ENCODE results near the gene UFSP1. TPM values are rescaled to one million over a fixed set of nuclear protein-coding genes. Genes with fewer than 3 reads are reported as not detected.
"Not testable (repeated sequence)": the region's sequence is repeated elsewhere in the genome, so short reads cannot be mapped to it uniquely, and the experiment has no call there.

UFSP1 gene
- total RNA-seq, 1 donor: 5.6 TPM

DNA sequence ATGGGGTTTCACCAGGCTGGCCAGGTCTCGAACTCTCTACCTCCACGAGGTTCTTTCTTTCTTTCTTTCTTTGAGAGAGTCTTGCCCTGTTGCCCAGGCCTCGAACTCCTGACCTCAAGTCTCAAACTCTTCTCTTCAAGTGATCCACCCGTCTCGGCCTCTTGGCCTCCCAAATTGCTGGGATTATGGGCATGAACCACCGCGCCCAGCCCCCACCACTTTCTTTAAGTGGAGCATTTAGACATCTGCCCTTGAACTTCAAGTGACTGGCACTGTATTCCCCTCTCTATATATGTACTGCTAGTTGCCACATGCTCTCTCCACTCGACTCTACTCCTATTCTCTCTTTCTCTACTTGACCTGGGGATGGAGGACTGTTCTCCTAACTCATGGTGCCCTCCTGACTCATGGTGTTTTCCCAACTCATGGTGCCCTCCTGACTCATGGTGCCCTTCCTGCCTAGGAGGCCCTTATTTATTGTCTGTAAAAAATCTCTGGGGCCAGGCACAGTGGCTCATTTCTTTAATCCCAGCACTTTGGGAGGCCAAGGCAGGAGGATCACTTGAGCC is 25.4 kb upstream of the UFSP1 start:
- DNase-seq (ENCODE audit: low read depth): no peak
- no peak for TF ChIP-seq CTCF (IDR thresholded peaks at IDR 0.05; ENCODE audit: insufficient read depth, low read depth, low read length)
- H3K4me3 ChIP-seq (ENCODE audit: low read depth, low read length): no peak overlapping the region

GRCh38 chr7:100914208-100914878 is 24.8 kb upstream of the UFSP1 start:
- DNase-seq (ENCODE audit: low read depth): no peak
- no peak overlapping the region for H3K4me3 ChIP-seq (ENCODE audit: low read depth, low read length)
- no peak for TF ChIP-seq CTCF (IDR thresholded peaks at IDR 0.05; ENCODE audit: insufficient read depth, low read depth, low read length)

DNA sequence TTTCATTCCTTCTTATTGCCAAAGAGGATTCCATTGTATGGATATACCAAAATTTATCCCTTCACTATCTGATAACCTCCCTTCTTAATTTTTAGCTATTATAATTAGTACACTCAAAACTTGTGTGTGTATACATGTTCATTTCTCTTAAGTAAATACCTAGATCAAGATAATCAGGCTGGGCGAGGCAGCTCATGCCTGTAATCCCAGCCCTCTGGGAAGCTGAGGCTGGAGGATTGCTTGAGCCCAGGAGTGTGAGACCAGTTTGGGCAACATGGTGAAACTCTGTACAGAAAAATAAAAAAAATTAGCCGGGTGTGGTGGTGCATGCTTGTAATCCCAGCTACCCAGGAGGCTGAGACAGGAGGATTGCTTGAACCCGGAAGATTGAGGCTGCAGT is 22.0 kb upstream of the UFSP1 start:
- no peak for DNase-seq (ENCODE audit: low read depth)
- no peak overlapping the region for H3K4me3 ChIP-seq (ENCODE audit: low read depth, low read length)
- TF ChIP-seq CTCF (IDR thresholded peaks at IDR 0.05; ENCODE audit: insufficient read depth, low read depth, low read length): no peak

- DNase-seq (ENCODE audit: low read depth); H3K4me3 ChIP-seq (ENCODE audit: low read depth, low read length): not testable (repeated sequence)
Observed at GRCh38 chr7:100910443-100910842, 20.9 kb upstream of the UFSP1 start.

- TF ChIP-seq CTCF (IDR thresholded peaks at IDR 0.05; ENCODE audit: insufficient read depth, low read depth, low read length): no peak
- no peak overlapping the region for H3K4me3 ChIP-seq (ENCODE audit: low read depth, low read length)
- no peak for DNase-seq (ENCODE audit: low read depth)
Observed at GRCh38 chr7:100908512-100908911, 19.0 kb upstream of the UFSP1 start.

DNA sequence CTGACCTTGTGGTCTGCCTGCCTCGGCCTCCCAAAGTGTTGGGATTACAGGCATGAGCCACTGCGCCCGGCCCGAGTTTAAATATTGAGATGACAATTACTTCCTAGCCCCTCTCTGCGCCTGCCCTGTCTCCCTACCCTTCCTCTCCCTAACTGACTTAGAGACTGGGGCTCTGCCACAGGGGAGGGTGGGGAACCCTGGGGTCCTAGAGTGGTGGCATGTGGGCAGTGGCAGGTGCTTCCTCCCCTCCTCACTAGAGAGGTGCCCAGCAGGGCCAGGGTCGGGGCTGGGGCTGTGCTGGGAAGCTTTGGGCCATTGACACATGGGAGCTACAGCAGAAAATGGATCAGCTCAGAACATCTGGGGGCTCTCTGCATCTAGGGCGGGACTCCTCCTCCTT is 13.1 kb upstream of the UFSP1 start:
- DNase-seq (ENCODE audit: low read depth): no peak
- H3K4me3 ChIP-seq (ENCODE audit: low read depth, low read length): no peak overlapping the region
- no peak for TF ChIP-seq CTCF (IDR thresholded peaks at IDR 0.05; ENCODE audit: insufficient read depth, low read depth, low read length)

DNA sequence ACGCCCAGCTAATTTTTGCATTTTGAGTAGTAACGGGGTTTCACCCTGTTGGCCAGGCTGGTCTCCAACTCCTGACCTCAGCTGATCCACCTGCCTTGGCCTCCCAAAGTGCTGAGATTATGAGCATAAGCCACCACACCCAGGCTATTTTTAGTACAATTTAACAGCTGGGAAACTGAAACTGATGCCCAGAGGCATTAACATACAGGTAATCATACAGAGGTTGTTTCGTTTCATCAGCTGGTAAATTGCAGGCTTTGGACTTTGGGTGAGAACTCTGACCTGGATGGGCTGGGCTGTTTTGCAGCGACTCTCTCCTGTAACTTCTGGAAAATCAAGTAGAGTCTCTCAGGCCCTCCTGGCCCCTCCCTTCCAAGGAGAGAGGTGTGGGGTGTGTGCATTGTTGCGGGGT is 12.4 kb upstream of the UFSP1 start:
- no peak for DNase-seq (ENCODE audit: low read depth)
- TF ChIP-seq CTCF (IDR thresholded peaks at IDR 0.05; ENCODE audit: insufficient read depth, low read depth, low read length): no peak
- H3K4me3 ChIP-seq (ENCODE audit: low read depth, low read length): no peak overlapping the region
